OCI-LY3 (cell line): Measurements from ENCODE around the gene SUCLG2.

Experiments
- H2AFZ ChIP-seq: fragments of 200-600, 300-600 bp; shearing (Covaris generic); 2 replicates; pipeline ENCODE4 v1.6.0; 2014; ENCODE audit warnings: antibody characterized with exemption, low read depth, low read length
- H3K27ac ChIP-seq: fragments of 200-600, 300-600 bp; sonication (generic); 2 replicates; pipeline ENCODE4 v1.5.1; 2014; ENCODE audit warnings: mild to moderate bottlenecking, low read length, moderate library complexity, mixed read lengths
- H3K27me3 ChIP-seq: fragments of 200-600, 300-600 bp; sonication (generic); 2 replicates; pipeline ENCODE4 v1.6.1; 2014; ENCODE audit warnings: low read depth, low read length, mixed read lengths
- H3K36me3 ChIP-seq: fragments of 200-600, 300-600 bp; sonication (generic); replicated peaks from 2 replicates; pipeline ENCODE3; 2014; ENCODE audit warnings: low read depth, low read length, mixed read lengths
- H3K4me1 ChIP-seq: fragments of 300-600, 200-600 bp; sonication (generic); 2 replicates; pipeline ENCODE4 v1.6.1; 2014; ENCODE audit warnings: low read length, mixed read lengths
- H3K4me2 ChIP-seq: fragments of 200-600, 300-600 bp; sonication (generic); 2 replicates; pipeline ENCODE4 v1.6.1; 2014; ENCODE audit warnings: low read length, mixed read lengths
- H3K4me3 ChIP-seq: fragments of 300-600, 200-600 bp; sonication (generic); 2 replicates; pipeline ENCODE4 v1.5.1; 2014; ENCODE audit warnings: antibody characterized with exemption, mild to moderate bottlenecking, low read length, moderate library complexity
- H3K79me2 ChIP-seq: fragments of 300-600, 200-600 bp; shearing (Covaris generic); 2 replicates; pipeline ENCODE4 v1.6.1; 2014; ENCODE audit warnings: mild to moderate bottlenecking, low read length, mixed read lengths
- H3K9ac ChIP-seq: fragments of 300-600, 200-600 bp; shearing (Covaris generic); 2 replicates; pipeline ENCODE4 v1.6.0; 2014; ENCODE audit warnings: mild to moderate bottlenecking, low read length, moderate library complexity
- H3K9me3 ChIP-seq: fragments of 200-600, 300-600 bp; shearing (Covaris generic); 2 replicates; pipeline ENCODE4 v1.6.1; 2014; ENCODE audit warnings: low read length, mixed read lengths; ENCODE audit not compliant: insufficient read depth
- H4K20me1 ChIP-seq: fragments of 200-600, 300-600 bp; sonication (generic); 2 replicates; pipeline ENCODE4 v1.6.1; 2016; ENCODE audit warnings: low read length, mixed read lengths; ENCODE audit not compliant: insufficient read depth
- EZH2phosphoT487 ChIP-seq: fragments of 200-600 bp; shearing (Covaris generic); IDR thresholded peaks from 2 replicates; pipeline ENCODE4 v1.6.1; 2018; ENCODE audit warnings: antibody characterized with exemption, mixed run types, low read depth
- TF ChIP-seq, protein P1 (sequence below): fragments of 200-600, 300-600 bp; sonication (generic); IDR thresholded peaks from 2 replicates; pipeline ENCODE4 v1.5.1; 2014; ENCODE audit warnings: antibody characterized with exemption, low read length, low read depth

SUCLG2 gene

DNA sequence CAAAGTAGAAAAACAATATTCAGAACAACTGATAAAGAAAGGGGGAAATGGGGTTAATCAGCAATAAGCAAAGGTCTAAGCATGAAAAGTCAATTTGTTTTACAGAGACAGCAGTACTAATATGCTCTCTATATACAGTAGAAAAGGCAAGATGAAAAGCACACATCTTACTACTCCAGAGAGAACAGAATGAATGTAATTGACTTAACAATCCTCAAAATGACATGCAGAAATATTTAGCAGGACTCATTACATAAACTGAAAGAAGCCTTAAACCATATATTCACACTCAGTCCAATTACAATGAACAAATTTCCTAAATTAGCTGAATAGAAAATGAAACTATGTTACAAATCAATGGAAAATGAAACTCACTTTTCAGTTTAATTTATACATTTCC is 319.8 kb downstream of the SUCLG2 start:
- Histone ChIP-seq H3K27me3 (no peaks in the 10 kb centered on the region), H3K9me3 (0 out of 2 replicates have a peak, but pooled peaks cover 4% of the 10 kb centered on the region), H3K27ac (no peak overlapping the region), H3K4me1 (peaks cover 5% of the 10 kb centered on the region), H3K36me3 (no peaks in the 10 kb centered on the region), H4K20me1 (no peaks in the 10 kb centered on the region), H3K9ac (no peak overlapping the region), H3K4me2 (no peak overlapping the region), H3K79me2 (no peaks in the 10 kb centered on the region), H3K4me3 (no peak overlapping the region), H2AFZ (no peak overlapping the region)
- TF ChIP-seq, protein P1, sequence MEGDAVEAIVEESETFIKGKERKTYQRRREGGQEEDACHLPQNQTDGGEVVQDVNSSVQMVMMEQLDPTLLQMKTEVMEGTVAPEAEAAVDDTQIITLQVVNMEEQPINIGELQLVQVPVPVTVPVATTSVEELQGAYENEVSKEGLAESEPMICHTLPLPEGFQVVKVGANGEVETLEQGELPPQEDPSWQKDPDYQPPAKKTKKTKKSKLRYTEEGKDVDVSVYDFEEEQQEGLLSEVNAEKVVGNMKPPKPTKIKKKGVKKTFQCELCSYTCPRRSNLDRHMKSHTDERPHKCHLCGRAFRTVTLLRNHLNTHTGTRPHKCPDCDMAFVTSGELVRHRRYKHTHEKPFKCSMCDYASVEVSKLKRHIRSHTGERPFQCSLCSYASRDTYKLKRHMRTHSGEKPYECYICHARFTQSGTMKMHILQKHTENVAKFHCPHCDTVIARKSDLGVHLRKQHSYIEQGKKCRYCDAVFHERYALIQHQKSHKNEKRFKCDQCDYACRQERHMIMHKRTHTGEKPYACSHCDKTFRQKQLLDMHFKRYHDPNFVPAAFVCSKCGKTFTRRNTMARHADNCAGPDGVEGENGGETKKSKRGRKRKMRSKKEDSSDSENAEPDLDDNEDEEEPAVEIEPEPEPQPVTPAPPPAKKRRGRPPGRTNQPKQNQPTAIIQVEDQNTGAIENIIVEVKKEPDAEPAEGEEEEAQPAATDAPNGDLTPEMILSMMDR, result no peak
- TF ChIP-seq EZH2phosphoT487, result no peak

DNA sequence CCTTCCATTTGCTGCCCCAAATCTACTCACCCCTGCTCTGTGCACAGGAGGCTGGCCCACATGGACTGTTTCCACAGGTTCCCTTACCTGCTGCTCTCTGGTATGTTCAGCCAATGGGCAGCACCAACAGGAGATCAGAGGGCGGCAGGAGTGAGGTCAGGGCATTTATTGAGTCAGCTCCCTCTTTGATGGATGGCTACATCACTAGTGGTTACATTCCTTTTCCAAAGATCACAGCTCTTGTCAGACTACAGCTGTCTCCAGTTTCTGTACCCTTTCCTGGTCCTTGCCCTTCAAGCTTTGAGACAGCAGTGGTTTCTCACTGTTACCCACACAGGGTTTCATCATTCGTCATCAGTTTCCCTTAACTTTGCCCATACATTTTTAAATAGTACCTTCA is 325.1 kb downstream of the SUCLG2 start:
- H3K27ac ChIP-seq, result no peak overlapping the region
- no peaks in the 10 kb centered on the region for H3K27me3 ChIP-seq
- no peak overlapping the region for H2AFZ ChIP-seq
- no peaks in the 10 kb centered on the region for H3K36me3 ChIP-seq
- H3K4me2 ChIP-seq, result peak overlapping the region; percentile 24
- TF ChIP-seq EZH2phosphoT487, result no peak
- TF ChIP-seq, protein P1, result no peak
- H3K4me1 ChIP-seq, result peaks cover 27% of the 10 kb centered on the region
- no peaks in the 10 kb centered on the region for H4K20me1 ChIP-seq
- H3K9ac ChIP-seq, result no peak overlapping the region
- no peaks in the 10 kb centered on the region for H3K79me2 ChIP-seq
- no peaks in the 10 kb centered on the region for H3K9me3 ChIP-seq
- H3K4me3 ChIP-seq, result no peak overlapping the region

- no peak overlapping the region for H3K4me3 ChIP-seq
- no peaks in the 10 kb centered on the region for H3K27me3 ChIP-seq
- peak overlapping the region; percentile 0; the same call in 1 of the 2 replicates for H3K4me2 ChIP-seq
- TF ChIP-seq, protein P1, result no peak
- TF ChIP-seq EZH2phosphoT487, result no peak
- H3K79me2 ChIP-seq, result no peaks in the 10 kb centered on the region
- H3K9ac ChIP-seq, result no peak overlapping the region
- H3K27ac ChIP-seq, result no peak overlapping the region
- no peaks in the 10 kb centered on the region for H4K20me1 ChIP-seq
- peaks cover 27% of the 10 kb centered on the region for H3K4me1 ChIP-seq
- H2AFZ ChIP-seq, result no peak overlapping the region
- H3K36me3 ChIP-seq, result no peaks in the 10 kb centered on the region
- H3K9me3 ChIP-seq, result no peaks in the 10 kb centered on the region
These were observed 326.8 kb downstream of the SUCLG2 start for GRCh38 chr3:67327582-67327981.

- Histone ChIP-seq H3K4me2 (no peak overlapping the region), H3K9ac (no peak overlapping the region), H3K36me3 (no peaks in the 10 kb centered on the region), H3K27ac (no peak overlapping the region), H2AFZ (no peak overlapping the region), H3K4me1 (peaks cover 27% of the 10 kb centered on the region), H3K27me3 (no peaks in the 10 kb centered on the region), H3K9me3 (no peaks in the 10 kb centered on the region), H3K79me2 (no peaks in the 10 kb centered on the region), H3K4me3 (no peak overlapping the region), H4K20me1 (no peaks in the 10 kb centered on the region)
- TF ChIP-seq EZH2phosphoT487, result no peak
- TF ChIP-seq, protein P1, result no peak
These were observed 329.2 kb downstream of the SUCLG2 start for GRCh38 chr3:67325231-67325630.
